GF-D8 (cell line): Measurements from ENCODE around the gene COX7C.
"Not testable (repeated sequence)": the region's sequence is repeated elsewhere in the genome, so short reads cannot be mapped to it uniquely, and the experiment has no call there.

Source experiments
- DNase-seq: peaks from one replicate; lab custom pipeline; 2025; lab: John Stamatoyannopoulos, UW

Gene COX7C, protein sequence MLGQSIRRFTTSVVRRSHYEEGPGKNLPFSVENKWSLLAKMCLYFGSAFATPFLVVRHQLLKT

DNA sequence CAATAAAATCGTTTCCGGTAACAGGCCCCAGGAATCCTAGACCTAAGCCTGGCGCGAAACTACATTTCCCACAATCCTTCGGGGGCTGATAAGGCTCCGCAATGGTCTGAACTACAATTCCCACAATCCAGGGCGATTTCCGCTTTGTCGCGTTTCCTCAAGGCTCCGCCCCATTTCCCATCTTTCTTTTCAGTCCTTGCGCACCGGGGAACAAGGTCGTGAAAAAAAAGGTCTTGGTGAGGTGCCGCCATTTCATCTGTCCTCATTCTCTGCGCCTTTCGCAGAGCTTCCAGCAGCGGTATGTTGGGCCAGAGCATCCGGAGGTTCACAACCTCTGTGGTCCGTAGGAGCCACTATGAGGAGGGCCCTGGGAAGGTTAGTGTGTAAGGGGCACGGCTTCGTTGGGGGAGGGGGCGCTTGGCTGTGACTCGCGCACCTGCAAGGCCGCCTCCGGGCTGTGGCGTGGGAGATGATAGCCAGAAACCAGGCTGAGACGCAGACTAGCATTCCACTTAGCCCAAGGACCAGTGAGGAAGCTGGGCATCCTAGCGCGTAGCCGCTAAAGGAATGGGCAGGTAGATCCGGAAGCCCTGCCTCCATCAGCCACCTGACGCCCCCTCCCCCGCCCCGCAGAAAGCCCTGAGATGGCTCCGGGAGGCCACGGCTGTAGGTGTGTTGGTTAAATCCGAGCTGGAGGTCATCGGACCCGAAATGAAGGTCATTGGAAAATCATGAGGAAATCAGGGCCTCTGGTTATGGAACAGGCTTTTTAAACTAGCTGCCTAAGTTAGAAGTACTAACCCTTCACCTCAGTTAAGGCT is at the start of gene COX7C:
COX7C (plus strand) TSS at position 186 of the 821 bp plus-strand sequence; CDS start at position 301, 115 bp downstream.
- peak; percentile 72 for DNase-seq

DNA sequence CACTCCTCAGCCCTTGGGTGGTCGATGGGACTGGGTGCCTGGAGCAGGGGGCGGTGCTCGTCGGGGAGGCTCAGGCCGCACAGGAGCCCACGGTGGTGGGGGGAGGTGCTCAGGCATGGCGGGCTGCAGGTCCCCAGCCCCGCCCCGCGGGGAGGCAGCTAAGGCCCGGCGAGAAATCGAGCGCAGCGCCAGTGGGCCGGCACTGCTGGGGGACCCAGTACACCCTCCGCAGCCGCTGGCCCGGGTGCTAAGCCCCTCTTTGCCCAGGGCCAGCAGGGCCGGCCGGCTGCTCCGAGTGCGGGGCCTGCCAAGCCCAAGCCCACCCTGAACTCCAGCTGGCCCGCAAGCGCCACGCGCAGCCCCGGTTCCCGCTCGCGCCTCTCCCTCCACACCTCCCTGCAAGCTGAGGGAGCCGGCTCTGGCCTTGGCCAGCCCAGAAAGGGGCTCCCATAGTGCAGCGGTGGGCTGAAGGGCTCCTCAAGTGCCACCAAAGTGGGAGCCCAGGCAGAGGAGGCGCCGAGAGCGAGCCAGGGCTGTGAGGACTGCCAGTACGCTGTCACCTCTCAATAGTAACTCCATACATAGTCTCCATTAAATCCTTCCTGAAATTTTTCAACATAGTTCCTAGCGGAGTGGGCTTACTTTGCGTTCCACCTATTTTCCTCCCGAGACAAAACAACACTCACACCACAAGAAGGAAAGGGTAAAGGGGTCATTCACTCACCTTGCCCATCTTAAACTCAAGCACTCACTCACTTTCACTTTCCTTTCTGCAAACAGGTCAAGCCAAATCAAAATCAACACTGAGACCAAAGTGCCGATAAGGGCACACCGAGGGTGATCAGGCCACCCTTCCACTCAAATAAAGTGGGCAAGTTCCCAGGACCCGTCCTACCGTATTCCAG is 48.0 kb upstream of the COX7C start:
- DNase-seq = not testable (repeated sequence)

- no peak for DNase-seq
These were observed 47.2 kb upstream of the COX7C start for GRCh38 chr5:86570427-86571083.

DNA sequence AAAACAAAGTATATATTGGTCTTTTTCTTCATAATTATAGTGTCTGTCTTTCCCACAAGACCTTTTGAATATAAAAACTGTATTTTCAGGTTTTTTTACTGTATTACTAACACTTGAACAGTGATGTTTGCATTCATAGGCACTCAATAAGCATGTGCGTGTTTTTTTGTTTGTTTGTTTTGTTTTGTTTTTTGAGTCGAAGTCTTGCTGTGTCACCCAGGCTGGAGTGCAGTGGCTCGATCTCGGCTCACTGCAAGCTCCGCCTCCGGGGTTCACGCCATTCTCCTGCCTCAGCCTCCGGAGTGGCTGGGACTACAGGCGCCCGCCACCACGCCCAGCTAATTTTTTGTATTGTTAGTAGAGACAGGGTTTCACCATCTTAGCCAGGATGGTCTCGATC is 46.6 kb upstream of the COX7C start:
- DNase-seq = not testable (repeated sequence)

DNA sequence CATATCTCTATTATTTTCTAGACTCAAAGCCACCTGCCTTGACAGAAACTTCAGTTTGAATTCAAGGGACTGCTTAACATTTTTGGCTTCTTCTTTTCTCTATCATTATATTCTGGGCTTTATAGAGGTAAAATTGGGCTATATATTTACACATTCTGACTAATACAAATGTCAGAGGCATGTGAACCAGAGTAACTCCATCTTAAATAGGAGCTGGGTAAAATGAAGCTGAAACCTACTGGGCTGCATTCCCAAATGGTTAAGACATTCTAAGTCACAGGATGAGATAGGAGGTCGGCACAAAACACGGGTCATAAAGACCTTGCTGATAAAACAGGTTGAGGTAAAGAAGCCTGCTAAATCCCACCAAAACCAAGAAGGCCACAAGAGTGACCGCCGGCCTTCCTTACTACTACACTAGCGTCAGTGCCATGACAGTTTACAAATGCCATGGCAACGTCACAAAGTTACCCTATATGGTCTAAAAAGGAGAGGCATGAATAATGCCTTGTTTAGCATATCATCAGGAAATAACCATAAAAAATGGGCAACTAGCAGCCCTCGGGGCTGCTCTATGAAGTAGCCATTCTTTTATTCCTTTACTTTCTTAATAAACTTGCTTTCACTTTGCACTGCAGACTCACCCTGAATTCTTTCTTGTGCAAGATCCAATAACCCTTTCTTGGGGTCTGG is 44.8 kb upstream of the COX7C start:
- DNase-seq = no peak

- no peak for DNase-seq
These were observed 38.2 kb upstream of the COX7C start for GRCh38 chr5:86579502-86579901.

DNA sequence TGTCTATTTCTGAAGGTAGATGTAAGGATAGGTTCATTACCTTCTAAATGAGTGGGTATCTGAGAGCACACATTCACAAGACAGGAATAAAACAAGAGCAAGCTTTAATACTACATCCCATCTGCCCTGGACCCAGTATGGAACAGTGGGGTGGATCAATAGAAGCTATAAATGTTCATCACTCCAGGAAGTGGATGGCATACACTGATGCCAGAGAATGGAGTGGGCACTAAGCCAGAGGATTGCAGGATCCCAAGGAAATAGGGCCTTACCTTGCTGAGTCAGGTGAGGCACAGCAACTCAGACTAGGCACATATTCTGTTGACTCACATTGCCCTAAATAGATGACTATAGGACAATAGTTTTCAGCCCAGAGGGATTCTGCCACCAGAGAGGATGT is 21.3 kb upstream of the COX7C start:
- DNase-seq = no peak

GRCh38 chr5:86605881-86606280 is 11.9 kb upstream of the COX7C start:
- no peak for DNase-seq

DNA sequence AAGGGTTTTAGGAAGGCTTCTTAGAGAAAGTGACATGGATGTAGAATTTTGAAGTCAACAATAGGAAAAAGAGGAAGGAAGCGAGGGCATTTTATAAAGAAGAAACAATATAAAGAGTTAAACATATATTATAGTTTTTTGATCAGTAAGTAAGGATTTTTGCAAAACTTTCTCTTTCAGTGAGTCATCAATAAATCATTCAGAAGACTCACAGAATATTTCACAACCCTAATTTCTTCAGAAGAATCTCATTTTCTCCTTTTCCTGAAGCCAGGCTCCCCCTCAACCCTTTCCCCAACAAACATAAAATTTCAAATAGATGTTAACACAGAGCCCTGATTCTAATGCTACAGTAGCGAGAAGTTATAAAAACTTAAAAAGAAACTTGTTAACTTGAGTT is 4.3 kb upstream of the COX7C start:
- DNase-seq = no peak

DNA sequence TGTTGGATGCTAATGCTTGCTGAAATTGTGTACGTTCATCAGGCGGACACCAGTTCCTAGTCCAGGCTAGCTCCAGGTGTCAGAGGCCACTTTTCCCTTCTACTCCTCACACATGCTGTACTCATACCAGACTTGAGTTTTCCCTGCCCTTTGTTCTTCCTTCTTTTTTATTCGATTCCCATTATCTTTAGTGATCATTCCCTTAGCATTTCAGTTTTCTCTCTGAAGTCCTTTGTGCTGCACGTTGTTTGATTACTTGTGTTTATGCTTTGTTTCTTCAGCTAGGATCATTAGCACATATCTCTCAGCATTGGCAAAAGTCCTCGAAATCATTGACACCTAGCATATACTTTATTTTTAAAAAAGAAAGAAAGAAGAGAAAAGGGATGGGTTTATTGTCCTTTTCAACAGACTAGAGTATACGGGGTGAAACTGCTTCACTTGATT is 409 bp upstream of the COX7C start:
- DNase-seq = no peak

GRCh38 chr5:86623785-86624483 is 6.2 kb downstream of the COX7C start:
- no peak for DNase-seq

DNA sequence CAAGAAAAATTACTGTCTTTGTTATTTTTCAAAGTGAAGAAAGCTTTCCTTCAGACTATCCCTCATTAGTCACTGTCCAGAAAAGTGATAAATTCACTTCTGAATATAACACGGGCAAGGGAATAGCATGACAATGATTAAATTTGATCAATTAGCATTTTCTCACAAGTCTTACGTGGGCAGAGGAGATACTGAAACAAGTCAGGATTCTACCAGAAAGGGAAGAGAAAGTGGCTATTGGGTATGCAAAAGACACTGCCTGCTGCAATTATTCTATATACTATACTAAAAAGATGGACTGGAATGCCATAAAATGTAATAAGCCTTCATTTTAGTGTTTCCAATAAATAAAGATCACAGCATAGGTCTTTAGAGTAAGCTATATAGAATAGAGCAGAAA is 7.4 kb downstream of the COX7C start:
- DNase-seq = no peak

- DNase-seq = no peak
These were observed 8.4 kb downstream of the COX7C start for GRCh38 chr5:86626149-86626548.

DNA sequence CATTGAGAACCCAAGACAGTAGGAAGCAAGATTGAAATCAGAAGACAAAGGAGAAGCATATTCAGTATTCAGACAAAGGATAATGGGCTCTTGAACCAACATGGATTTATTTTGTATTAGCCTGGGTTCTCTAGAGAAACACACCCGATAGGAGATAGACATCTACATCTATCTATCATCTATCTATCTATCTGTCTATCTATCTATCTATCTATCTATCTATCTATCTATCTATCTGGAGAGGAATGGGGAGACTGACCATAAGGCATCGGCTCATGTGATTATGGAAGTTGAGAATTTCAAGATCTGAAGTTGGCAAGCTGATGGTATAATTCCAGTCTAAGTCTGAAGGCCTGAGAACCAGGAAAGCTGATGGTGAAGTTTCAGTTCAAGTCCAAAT is 13.4 kb downstream of the COX7C start:
- DNase-seq = no peak

GRCh38 chr5:86640998-86641397 is 23.3 kb downstream of the COX7C start:
- no peak for DNase-seq

DNA sequence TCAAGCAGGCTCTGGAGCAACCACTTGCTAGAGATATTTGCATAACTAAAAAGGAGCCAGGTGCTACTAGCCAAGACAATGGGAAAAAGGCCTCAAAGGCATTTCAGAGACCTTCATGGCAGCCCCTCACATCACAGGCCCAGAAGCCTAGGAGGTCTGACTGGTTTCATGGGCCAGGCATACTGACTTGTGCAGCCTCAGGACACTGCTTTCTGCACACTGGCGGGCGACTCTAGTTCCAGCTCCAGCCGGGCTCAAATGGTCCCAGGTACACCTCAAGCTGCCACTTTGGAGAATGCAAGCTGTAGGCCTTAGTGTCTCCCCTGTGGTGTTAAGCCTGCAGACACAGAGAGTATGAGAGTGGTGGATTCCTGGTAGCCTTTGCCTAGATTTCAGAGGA is 27.1 kb downstream of the COX7C start:
- DNase-seq = no peak

GRCh38 chr5:86645885-86646284 is 28.1 kb downstream of the COX7C start:
- DNase-seq = no peak

GRCh38 chr5:86646671-86647070 is 28.9 kb downstream of the COX7C start:
- no peak for DNase-seq

DNA sequence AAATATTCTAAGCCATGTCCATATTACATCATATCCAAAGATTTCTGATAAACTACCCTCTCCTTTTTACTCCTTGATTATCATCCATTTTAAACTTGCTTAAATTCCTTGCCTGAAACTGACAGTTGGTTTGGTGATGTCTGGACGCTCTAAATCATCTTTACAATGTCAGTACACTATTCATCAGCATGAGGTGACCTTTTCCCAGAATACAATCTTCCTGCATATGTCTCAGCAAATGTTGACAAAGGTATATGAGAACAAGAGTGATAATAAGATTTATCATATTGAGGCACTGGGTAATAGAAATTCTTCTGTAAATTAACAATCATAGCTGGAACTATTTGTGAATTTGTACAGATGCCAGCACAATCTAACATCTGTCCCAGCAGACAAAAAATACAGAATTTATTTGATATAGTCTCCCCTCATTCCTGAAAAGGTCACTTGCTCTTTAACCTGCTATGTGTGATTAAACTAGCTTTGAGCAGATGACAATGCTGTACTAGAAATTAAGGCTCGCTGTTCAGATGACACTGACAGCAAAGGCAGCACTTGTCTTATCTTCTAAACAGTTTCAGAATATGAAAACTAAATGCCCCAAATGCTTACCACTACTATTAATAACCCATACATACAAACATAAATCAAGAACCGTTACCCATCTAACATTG is 32.2 kb downstream of the COX7C start:
- no peak for DNase-seq

GRCh38 chr5:86660771-86661170 is 43.0 kb downstream of the COX7C start:
- DNase-seq = not testable (repeated sequence)
